ENCODE results near the gene PLXNC1.

DNA sequence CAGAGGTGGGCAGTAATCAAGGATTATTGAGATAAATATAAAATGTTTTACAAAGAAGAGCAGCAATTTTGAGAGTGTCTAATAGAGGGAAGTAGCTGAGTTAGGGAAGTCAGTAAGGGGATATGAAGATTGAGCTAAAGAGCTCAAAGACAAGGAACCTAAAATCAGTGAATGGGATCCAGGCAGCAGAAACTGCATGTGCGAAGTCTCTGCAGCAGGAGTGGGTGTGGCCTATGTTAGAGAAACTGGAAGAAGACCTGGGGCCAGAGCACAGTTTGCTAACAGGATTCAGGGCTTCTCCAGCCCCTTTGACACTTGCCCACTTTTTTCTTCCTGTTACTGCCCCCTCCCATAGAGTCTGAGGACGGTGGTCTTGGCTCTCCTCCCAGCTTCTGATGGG, 36.3 kb upstream of the PLXNC1 start:
- TF ChIP-seq, protein P1, sequence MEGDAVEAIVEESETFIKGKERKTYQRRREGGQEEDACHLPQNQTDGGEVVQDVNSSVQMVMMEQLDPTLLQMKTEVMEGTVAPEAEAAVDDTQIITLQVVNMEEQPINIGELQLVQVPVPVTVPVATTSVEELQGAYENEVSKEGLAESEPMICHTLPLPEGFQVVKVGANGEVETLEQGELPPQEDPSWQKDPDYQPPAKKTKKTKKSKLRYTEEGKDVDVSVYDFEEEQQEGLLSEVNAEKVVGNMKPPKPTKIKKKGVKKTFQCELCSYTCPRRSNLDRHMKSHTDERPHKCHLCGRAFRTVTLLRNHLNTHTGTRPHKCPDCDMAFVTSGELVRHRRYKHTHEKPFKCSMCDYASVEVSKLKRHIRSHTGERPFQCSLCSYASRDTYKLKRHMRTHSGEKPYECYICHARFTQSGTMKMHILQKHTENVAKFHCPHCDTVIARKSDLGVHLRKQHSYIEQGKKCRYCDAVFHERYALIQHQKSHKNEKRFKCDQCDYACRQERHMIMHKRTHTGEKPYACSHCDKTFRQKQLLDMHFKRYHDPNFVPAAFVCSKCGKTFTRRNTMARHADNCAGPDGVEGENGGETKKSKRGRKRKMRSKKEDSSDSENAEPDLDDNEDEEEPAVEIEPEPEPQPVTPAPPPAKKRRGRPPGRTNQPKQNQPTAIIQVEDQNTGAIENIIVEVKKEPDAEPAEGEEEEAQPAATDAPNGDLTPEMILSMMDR (optimal IDR thresholded peaks at IDR 0.05 in 1 of 3, IDR thresholded peaks at IDR 0.05 in 1 of 3, conservative IDR thresholded peaks at IDR 0.05 in 1 of 3; ENCODE audit: extremely low read depth in 1 of 3, insufficient read depth in 2 of 3, low read length in 3 of 3), result no peak
- no peak for TF ChIP-seq EZH2 (IDR thresholded peaks at IDR 0.05; ENCODE audit: low read length)
